Prostate gland (tissue), 2 donors: ENCODE measurements around the gene PTPRC. TPM values are rescaled to one million over a fixed set of nuclear protein-coding genes. Genes with fewer than 3 reads are reported as not detected.

Experiments
- DNase-seq: peaks from one replicate; pipeline ENCODE4 v3.0.0-alpha.2; 2019; ENCODE audit warnings: low spot score
- H3K27ac ChIP-seq, 2 donors: fragments of 200-600 bp; sonication (generic); 2 replicates each; pipeline ENCODE4 v1.5.1; 2017 to 2019
- H3K27me3 ChIP-seq: fragments of 200-600 bp; sonication (generic); replicated peaks from 2 replicates; pipeline ENCODE4 v1.5.1; 2019; ENCODE audit not compliant: insufficient read depth
- H3K36me3 ChIP-seq, 2 donors: fragments of 200-600 bp; sonication (generic); 1 replicate in 1 of 2; 2 replicates in 1 of 2; pipeline versions ENCODE4 v1.5.1 to v1.8.1; 2017 to 2019
- H3K4me1 ChIP-seq: fragments of 200-600 bp; sonication (generic); replicated peaks from 2 replicates; pipeline ENCODE4 v1.5.1; 2019
- H3K4me3 ChIP-seq, 2 donors: fragments of 200-600 bp; sonication (generic); 2 replicates each; pipeline ENCODE4 v1.5.1; 2017 to 2019
- H3K9me3 ChIP-seq: fragments of 200-600 bp; sonication (generic); 2 replicates; pipeline ENCODE4 v1.5.1; 2017
- POLR2A ChIP-seq: fragments of 450-650 bp; IDR thresholded peaks from one replicate; pipeline ENCODE4 v1.6.1; 2016; ENCODE audit warnings: antibody characterized with exemption, mild to moderate bottlenecking
- POLR2AphosphoS5 ChIP-seq: sonication (generic); formaldehyde crosslinking; IDR thresholded peaks from one replicate; pipeline ENCODE4 v1.6.1; 2017; ENCODE audit warnings: antibody characterized with exemption
- WGBS: methylation state at CpG from one replicate; pipeline ENCODE4 v1.1.5; 2018; 5-methylcytosine and 5-hydroxymethylcytosine counted together
- intact Hi-C: fragments of 100-400 bp; cut with DNase I; formaldehyde crosslinking; loops from one replicate; pipeline ENCODE4 v1.14.2; 2022
- total RNA-seq, 2 donors: library from RNA; depleted of rRNA; stranded (reverse); fragments of >200 nt; gene quantifications; one replicate each; pipeline ENCODE4 v1.1.0, GENCODE V29; 2016
- TF ChIP-seq, protein P1 (sequence below), 4 experiments: fragments of 200-600 bp in 2 of 4; fragments of 450-650 bp in 2 of 4; sonication (generic) in 2 of 4; IDR thresholded peaks; 1 replicate in 3 of 4; 2 replicates in 1 of 4; pipeline ENCODE4 v1.5.1; 2016 to 2019; ENCODE audit warnings: antibody characterized with exemption in 4 of 4, mild to moderate bottlenecking in 2 of 4, moderate library complexity in 2 of 4

Gene PTPRC
- total RNA-seq, 2 donors from 2014 or later, result 8.9 to 9.5 TPM

DNA sequence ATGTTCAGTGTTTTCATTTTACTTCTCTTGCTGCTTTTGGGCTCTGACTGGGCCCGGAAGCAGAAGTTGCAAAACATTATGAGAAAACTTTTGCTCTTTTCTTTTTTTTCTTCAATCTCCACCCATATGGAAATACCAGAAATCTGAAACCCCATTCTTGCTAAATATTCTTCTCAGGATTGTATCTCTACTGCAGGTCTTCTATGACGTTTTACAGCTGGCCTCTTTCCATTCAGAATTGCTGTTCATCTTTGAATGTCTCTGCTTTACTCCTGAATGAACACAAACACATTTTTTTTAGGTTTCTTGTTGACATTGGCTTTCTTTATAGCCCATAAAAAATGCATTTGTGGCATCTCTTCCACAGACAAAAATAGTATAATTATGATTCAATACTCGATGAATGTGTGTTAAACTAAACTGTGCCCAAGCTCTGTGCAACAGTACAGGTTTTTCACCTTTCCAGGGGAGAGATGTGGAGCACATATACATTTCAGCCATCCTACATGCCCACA lies 18.8 kb downstream of the PTPRC start:
- H3K36me3 ChIP-seq, result no peaks in the 10 kb centered on the region
- peak; percentile 37 for DNase-seq

DNA sequence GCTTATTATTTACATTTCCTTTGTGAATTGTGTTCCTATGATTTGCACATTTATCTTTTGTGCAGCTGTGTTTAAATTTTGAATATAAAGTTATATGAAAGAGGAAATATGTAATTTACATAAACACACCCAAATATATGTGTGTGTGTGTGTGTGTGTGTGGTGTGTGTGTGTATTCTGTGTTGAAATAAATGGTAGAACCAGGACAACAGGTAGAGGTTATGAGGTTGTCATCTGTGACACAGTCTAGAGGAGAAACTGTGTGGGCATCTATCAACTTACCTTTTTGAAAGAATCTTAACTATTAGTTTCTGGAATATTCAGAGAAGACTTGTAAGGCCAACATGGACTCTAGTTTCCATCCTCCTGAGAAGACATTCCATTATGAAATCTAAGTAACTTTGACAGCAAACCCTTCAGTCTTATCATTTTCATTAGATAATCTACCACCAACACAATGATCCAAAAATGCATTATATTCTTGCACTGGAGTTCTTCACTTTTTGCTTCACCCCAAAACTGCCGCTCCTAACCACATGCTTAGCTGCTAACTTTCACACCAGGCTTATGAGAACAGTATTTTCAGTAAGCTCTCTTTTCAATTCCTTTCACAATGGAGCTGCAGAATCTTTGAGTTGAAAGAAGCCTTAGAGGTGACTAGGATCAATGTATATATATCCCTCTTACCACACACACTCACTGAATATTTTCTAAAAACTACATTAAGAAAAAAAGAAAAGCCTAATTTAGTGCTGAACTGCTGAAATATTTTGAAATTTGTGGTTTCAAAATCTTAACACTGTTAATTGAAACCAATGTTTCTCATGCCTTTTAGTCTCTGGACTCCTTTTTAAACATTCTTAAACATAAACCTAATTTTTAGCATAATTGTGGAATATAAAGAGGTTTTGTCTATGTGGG lies 21.8 kb downstream of the PTPRC start:
- Histone ChIP-seq H3K4me3 (no peak overlapping the region), H3K4me1 (no peaks in the 10 kb centered on the region), H3K27ac (no peak overlapping the region), H3K27me3 (no peaks in the 10 kb centered on the region), H3K36me3 (no peaks in the 10 kb centered on the region), H3K9me3 (no peaks in the 10 kb centered on the region)
- TF ChIP-seq, protein P1, sequence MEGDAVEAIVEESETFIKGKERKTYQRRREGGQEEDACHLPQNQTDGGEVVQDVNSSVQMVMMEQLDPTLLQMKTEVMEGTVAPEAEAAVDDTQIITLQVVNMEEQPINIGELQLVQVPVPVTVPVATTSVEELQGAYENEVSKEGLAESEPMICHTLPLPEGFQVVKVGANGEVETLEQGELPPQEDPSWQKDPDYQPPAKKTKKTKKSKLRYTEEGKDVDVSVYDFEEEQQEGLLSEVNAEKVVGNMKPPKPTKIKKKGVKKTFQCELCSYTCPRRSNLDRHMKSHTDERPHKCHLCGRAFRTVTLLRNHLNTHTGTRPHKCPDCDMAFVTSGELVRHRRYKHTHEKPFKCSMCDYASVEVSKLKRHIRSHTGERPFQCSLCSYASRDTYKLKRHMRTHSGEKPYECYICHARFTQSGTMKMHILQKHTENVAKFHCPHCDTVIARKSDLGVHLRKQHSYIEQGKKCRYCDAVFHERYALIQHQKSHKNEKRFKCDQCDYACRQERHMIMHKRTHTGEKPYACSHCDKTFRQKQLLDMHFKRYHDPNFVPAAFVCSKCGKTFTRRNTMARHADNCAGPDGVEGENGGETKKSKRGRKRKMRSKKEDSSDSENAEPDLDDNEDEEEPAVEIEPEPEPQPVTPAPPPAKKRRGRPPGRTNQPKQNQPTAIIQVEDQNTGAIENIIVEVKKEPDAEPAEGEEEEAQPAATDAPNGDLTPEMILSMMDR (IDR thresholded peaks at IDR 0.05), result no peak
- no peak for TF ChIP-seq POLR2AphosphoS5
- no peak for TF ChIP-seq POLR2A
- intact Hi-C loops, result no loop called here
- DNase-seq, result no peak
- 93% methylated on average over 1 of the region's 1 CpG for WGBS

More for the DNA sequence above, 18.8 kb downstream of the PTPRC start:
- Histone ChIP-seq H3K9me3 (no peaks in the 10 kb centered on the region), H3K27me3 (no peaks in the 10 kb centered on the region), H3K27ac (peak overlapping the region; percentile 38 to 43), H3K4me3 (no peak overlapping the region), H3K4me1 (no peaks in the 10 kb centered on the region)
- 5% methylated on average over 3 of the region's 3 CpGs for WGBS
- intact Hi-C loops, result no loop called here
- TF ChIP-seq POLR2AphosphoS5, result peak; percentile 70
- TF ChIP-seq, protein P1 (IDR thresholded peaks at IDR 0.05), result no peak

DNA sequence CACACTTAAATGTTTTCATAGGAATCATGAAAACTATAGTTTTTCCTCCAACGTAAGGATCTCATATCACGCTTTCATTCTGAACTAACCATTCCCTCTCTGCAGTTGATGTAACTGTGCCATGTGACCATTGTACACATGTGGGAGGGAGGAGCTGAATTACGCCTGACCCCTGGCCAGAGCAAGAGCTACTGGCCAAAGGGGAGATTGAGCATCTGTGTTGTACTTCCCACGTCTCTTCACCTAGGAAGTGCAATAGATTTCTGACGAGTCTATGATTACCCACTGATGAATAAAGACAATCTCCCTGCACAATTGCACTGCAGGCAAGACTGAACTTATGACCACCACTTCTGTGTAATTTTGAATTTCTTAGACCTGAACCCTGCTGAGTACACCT lies 24.0 kb downstream of the PTPRC start:
- 79% methylated on average over 5 of the region's 5 CpGs for WGBS
- H3K4me3 ChIP-seq, result no peak overlapping the region
- H3K4me1 ChIP-seq, result no peaks in the 10 kb centered on the region
- no peaks in the 10 kb centered on the region for H3K27me3 ChIP-seq
- no peaks in the 10 kb centered on the region for H3K9me3 ChIP-seq
- no peak overlapping the region for H3K27ac ChIP-seq
- no peaks in the 10 kb centered on the region for H3K36me3 ChIP-seq
- DNase-seq, result no peak
- TF ChIP-seq, protein P1 (IDR thresholded peaks at IDR 0.05), result no peak
- TF ChIP-seq POLR2AphosphoS5 (no peak), POLR2A (no peak)
- intact Hi-C loops, result no loop called here

DNA sequence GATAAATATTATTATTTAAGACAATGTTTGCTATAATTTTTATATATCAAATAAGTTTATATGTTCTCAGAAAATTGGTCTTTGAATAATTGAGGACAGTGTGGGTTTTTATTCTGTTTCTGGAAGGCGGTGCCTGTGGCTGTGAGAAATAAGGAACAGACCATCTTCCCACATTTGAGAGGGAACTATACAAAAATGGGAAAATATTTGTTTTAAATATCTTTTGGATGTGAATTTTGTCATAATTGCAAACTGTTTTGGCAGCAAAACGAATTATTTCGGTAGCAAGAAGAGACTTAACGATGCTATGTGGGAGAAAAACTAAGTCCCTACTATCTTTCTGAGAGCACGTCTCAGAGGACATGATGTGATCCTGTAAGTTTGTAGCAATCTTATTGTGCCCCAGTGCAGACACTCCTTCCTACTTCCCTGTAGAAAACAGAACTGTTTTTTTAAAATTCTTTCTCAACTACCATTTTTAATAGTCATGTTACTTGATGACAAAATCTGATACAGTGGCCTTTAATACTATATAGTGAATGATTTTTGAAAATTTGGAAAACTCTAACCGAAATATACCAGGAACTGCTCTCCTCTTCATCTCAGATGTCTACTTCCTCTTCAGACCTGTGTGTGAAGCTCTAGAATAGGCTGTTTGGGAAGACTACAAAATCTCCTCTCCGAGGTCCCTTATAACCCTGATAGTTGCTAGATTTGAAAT lies 25.4 kb downstream of the PTPRC start:
- WGBS, result 85% methylated on average over 7 of the region's 7 CpGs
- no peaks in the 10 kb centered on the region for H3K9me3 ChIP-seq
- no peak for DNase-seq

More for the DNA sequence above, 25.4 kb downstream of the PTPRC start:
- no peaks in the 10 kb centered on the region for H3K27me3 ChIP-seq
- intact Hi-C loops, result no loop called here
- no peak overlapping the region for H3K27ac ChIP-seq
- H3K36me3 ChIP-seq, result no peaks in the 10 kb centered on the region
- TF ChIP-seq POLR2AphosphoS5 (no peak), POLR2A (no peak)
- TF ChIP-seq, protein P1 (IDR thresholded peaks at IDR 0.05), result no peak
- H3K4me1 ChIP-seq, result no peaks in the 10 kb centered on the region
- no peak overlapping the region for H3K4me3 ChIP-seq
